Fibroblast of lung (primary cell): ENCODE results near the gene NUDT15. TPM values are rescaled to one million over a fixed set of nuclear protein-coding genes. Genes with fewer than 3 reads are reported as not detected.

Experiments
- DNase-seq, 2 donors: peaks; one replicate each; pipeline versions ENCODE4 v3.0.0 to v3.0.0-alpha.2; 2010; ENCODE audit warnings: low read depth in 2 of 2
- H2AFZ ChIP-seq: 2 replicates; pipeline ENCODE4 v1.5.1; 2012; ENCODE audit warnings: low read length, control low read depth, inconsistent platforms
- H3K27ac ChIP-seq: 2 replicates; pipeline ENCODE4 v1.5.1; 2011; ENCODE audit warnings: low read length, control low read depth; ENCODE audit not compliant: insufficient read depth
- H3K27me3 ChIP-seq: 2 replicates; pipeline ENCODE4 v1.5.1; 2011; ENCODE audit warnings: mild to moderate bottlenecking, low read length; ENCODE audit not compliant: control insufficient read depth, insufficient read depth
- H3K36me3 ChIP-seq: 2 replicates; pipeline ENCODE4 v1.5.1; 2011; ENCODE audit warnings: low read length; ENCODE audit not compliant: control insufficient read depth, insufficient read depth
- H3K4me1 ChIP-seq: 2 replicates; pipeline ENCODE4 v1.5.1; 2011; ENCODE audit warnings: low read length; ENCODE audit not compliant: control insufficient read depth, insufficient read depth; ENCODE audit errors: extremely low read depth
- H3K4me2 ChIP-seq: 2 replicates; pipeline ENCODE4 v1.5.1; 2011; ENCODE audit warnings: low read length, control low read depth; ENCODE audit not compliant: insufficient read depth; ENCODE audit errors: extremely low read depth
- H3K4me3 ChIP-seq, 4 experiments: fragments of 200-600 bp in 1 of 4; sonication (generic) in 1 of 4; replicated peaks in 1 of 4; 2 replicates each; pipeline ENCODE4 v1.5.1; 2011 to 2016; ENCODE audit warnings: low read length in 4 of 4, low read depth in 3 of 4, mild to moderate bottlenecking in 3 of 4, control low read depth in 2 of 4, inconsistent platforms in 1 of 4, mixed read lengths in 1 of 4; ENCODE audit not compliant: insufficient read depth in 1 of 4; ENCODE audit errors: control extremely low read depth in 1 of 4
- H3K79me2 ChIP-seq: 2 replicates; pipeline ENCODE4 v1.5.1; 2012; ENCODE audit warnings: mild to moderate bottlenecking, low read length, inconsistent platforms; ENCODE audit not compliant: control insufficient read depth, insufficient read depth
- H3K9ac ChIP-seq: 2 replicates; pipeline ENCODE4 v1.5.1; 2011; ENCODE audit warnings: mild to moderate bottlenecking, low read length, control low read depth; ENCODE audit not compliant: insufficient read depth
- H3K9me3 ChIP-seq: 2 replicates; pipeline ENCODE4 v1.5.1; 2012; ENCODE audit warnings: low read depth, low read length; ENCODE audit not compliant: control insufficient read depth, insufficient read depth
- H4K20me1 ChIP-seq: 2 replicates; pipeline ENCODE4 v1.5.1; 2011; ENCODE audit warnings: low read length; ENCODE audit not compliant: control insufficient read depth, insufficient read depth; ENCODE audit errors: extremely low read depth
- CTCF ChIP-seq, 2 donors: IDR thresholded peaks in 1 of 2; conservative IDR thresholded peaks in 1 of 2; 1 replicate in 1 of 2; 2 replicates in 1 of 2; pipeline ENCODE4 v1.5.1; 2011 to 2012; ENCODE audit warnings: low read length in 2 of 2, control low read depth in 1 of 2, inconsistent platforms in 1 of 2, low read depth in 1 of 2, mild to moderate bottlenecking in 1 of 2
- EZH2 ChIP-seq: IDR thresholded peaks from 2 replicates; pipeline ENCODE4 v1.5.1; 2012; ENCODE audit warnings: low read length, control low read depth, mild to moderate bottlenecking; ENCODE audit errors: missing control alignments
- polyA plus RNA-seq, 2 donors: library from polyadenylated mRNA; depleted of rRNA in 1 of 2; stranded (reverse) in 1 of 2; unstranded in 1 of 2; fragments of >200 nt; gene quantifications; 2 replicates each; pipeline ENCODE4 v1.2.1, GENCODE V29; 2011 to 2012; ENCODE audit warnings: missing spikeins in 1 of 2
- total RNA-seq: library from RNA; depleted of rRNA; stranded (reverse); fragments of >200 nt; gene quantifications from 2 replicates; pipeline ENCODE4 v1.2.1, GENCODE V29; 2014

Gene NUDT15
- total and polyA plus RNA-seq, 2 donors (not counting 1 experiment from before 2014, with no cell fraction given) = 18.0 TPM

GRCh38 chr13:48069573-48069972 is 32.0 kb downstream of the NUDT15 start:
- Histone ChIP-seq H3K4me1 (no peaks in the 10 kb centered on the region), H3K9ac (no peak overlapping the region), H3K79me2 (no peaks in the 10 kb centered on the region), H2AFZ (no peak overlapping the region), H3K27ac (no peak overlapping the region), H3K4me3 (no peak overlapping the region), H3K9me3 (no peaks in the 10 kb centered on the region), H3K27me3 (no peaks in the 10 kb centered on the region), H3K4me2 (no peak overlapping the region), H4K20me1 (no peaks in the 10 kb centered on the region), H3K36me3 (peaks cover 6% of the 10 kb centered on the region)
- no peak for DNase-seq
- TF ChIP-seq CTCF (conservative IDR thresholded peaks at IDR 0.05 in 1 of 2, IDR thresholded peaks at IDR 0.05 in 1 of 2; ENCODE audit: low read depth in 1 of 2, low read length in 2 of 2) = no peak
- TF ChIP-seq EZH2 = no peak

- Histone ChIP-seq H2AFZ (no peak overlapping the region), H3K27me3 (no peaks in the 10 kb centered on the region), H3K36me3 (peaks cover 8% of the 10 kb centered on the region), H3K27ac (no peak overlapping the region), H3K4me3 (no peak overlapping the region), H3K4me2 (no peak overlapping the region), H4K20me1 (no peaks in the 10 kb centered on the region), H3K9me3 (no peaks in the 10 kb centered on the region), H3K79me2 (no peaks in the 10 kb centered on the region), H3K4me1 (no peaks in the 10 kb centered on the region), H3K9ac (no peak overlapping the region)
- TF ChIP-seq EZH2 (no peak), CTCF (conservative IDR thresholded peaks at IDR 0.05 in 1 of 2, IDR thresholded peaks at IDR 0.05 in 1 of 2; ENCODE audit: low read depth in 1 of 2, low read length in 2 of 2) (no peak)
- DNase-seq = no peak
Measured at GRCh38 chr13:48070942-48071341, 33.4 kb downstream of the NUDT15 start.

GRCh38 chr13:48072304-48072703 is 34.8 kb downstream of the NUDT15 start:
- H2AFZ ChIP-seq = no peak overlapping the region
- H3K4me1 ChIP-seq = no peaks in the 10 kb centered on the region
- H4K20me1 ChIP-seq = no peaks in the 10 kb centered on the region
- H3K9me3 ChIP-seq = no peaks in the 10 kb centered on the region
- H3K4me2 ChIP-seq = no peak overlapping the region
- TF ChIP-seq EZH2 = no peak
- TF ChIP-seq CTCF (conservative IDR thresholded peaks at IDR 0.05 in 1 of 2, IDR thresholded peaks at IDR 0.05 in 1 of 2; ENCODE audit: low read depth in 1 of 2, low read length in 2 of 2) = no peak
- DNase-seq = no peak
- H3K27ac ChIP-seq = no peak overlapping the region
- no peaks in the 10 kb centered on the region for H3K79me2 ChIP-seq
- no peaks in the 10 kb centered on the region for H3K27me3 ChIP-seq
- no peak overlapping the region for H3K9ac ChIP-seq
- H3K4me3 ChIP-seq = no peak overlapping the region
- H3K36me3 ChIP-seq = peaks cover 11% of the 10 kb centered on the region
